Measurements from ENCODE around the gene CENPV. TPM values are rescaled to one million over a fixed set of nuclear protein-coding genes. Genes with fewer than 3 reads are reported as not detected.

The CENPV gene
- total and polyA plus RNA-seq, 10 of the 15 experiments (the other 5 are each of a cell fraction or from before 2014, with no cell fraction given): 22.5 to 98.6 (median 80.8) TPM

GRCh38 chr17:16298140-16298662 lies 55.1 kb downstream of the CENPV start:
- ChIA-PET POLR2A (no interaction called here), CTCF (interaction anchor here (1.1 to 3.0 kb wide), 4 partner anchors 9 to 65 kb away, joined by 4 to 11 read pairs (median 7); no protein-coding TSS in a partner anchor), SMC1A (ENCODE audit: uncharacterized antibody, unreplicated experiment) (interaction anchor here (1.7 to 2.0 kb wide), 2 partner anchors 9 to 11 kb away, joined by 8 to 9 read pairs; no protein-coding TSS in a partner anchor), RAD21 (ENCODE audit: unreplicated experiment) (interaction anchor here (1.9 to 2.0 kb wide), 2 partner anchors 9 to 54 kb away, joined by 6 read pairs; partner anchors contain the start of gene CENPV)
- Histone ChIP-seq H3K27me3 (replicated peaks in 1 of 2; ENCODE audit: control insufficient read depth in 2 of 2, insufficient read depth in 2 of 2, low read length in 1 of 2) (no peaks in the 10 kb centered on the region), H3K4me3 (no peak overlapping the region), H3K4me1 (ENCODE audit: control insufficient read depth, insufficient read depth, low read length) (no peaks in the 10 kb centered on the region), H4K20me1 (ENCODE audit: control insufficient read depth, insufficient read depth) (no peaks in the 10 kb centered on the region), H3K9ac (ENCODE audit: control insufficient read depth, insufficient read depth, low read length) (no peak overlapping the region), H3K27ac (ENCODE audit: control insufficient read depth, insufficient read depth) (no peak overlapping the region), H2AFZ (ENCODE audit: control insufficient read depth, low read depth, low read length) (no peak overlapping the region), H3K79me2 (ENCODE audit: control insufficient read depth, insufficient read depth, low read length) (no peaks in the 10 kb centered on the region), H3K36me3 (ENCODE audit: control insufficient read depth in 2 of 2, insufficient read depth in 2 of 2, low read length in 1 of 2) (no peaks in the 10 kb centered on the region; a peak in 1 of 4 replicates), H3K9me3 (replicated peaks; ENCODE audit: control insufficient read depth, insufficient read depth, low read length) (no peaks in the 10 kb centered on the region), H3K4me2 (ENCODE audit: control insufficient read depth, insufficient read depth) (no peak overlapping the region)
- in situ Hi-C loops (cut with MboI): no loop called here
- BruUV-seq (replicated peaks): no TSS peak
- WGBS (ENCODE audit: insufficient coverage, insufficient replicate concordance, low lambda C conversion rate, missing lambda C conversion rate): 100% methylated on average over 1 of the region's 1 CpG
- FAIRE-seq: no peak
- intact Hi-C loops (cut with micrococcal nuclease; ENCODE audit: unreplicated experiment): no loop called here
- DNase-seq (ENCODE audit: low read depth, low spot score): no peak
- ATAC-seq: no peak
- no peak for TF ChIP-seq TCF3 (IDR thresholded peaks at IDR 0.05; ENCODE audit: borderline replicate concordance, insufficient read depth, low read depth, low read length)
- TF ChIP-seq ELK1 (IDR thresholded peaks at IDR 0.05; ENCODE audit: low read depth, low read length): no peak
- TF ChIP-seq SPI1 (IDR thresholded peaks at IDR 0.05; ENCODE audit: borderline replicate concordance, insufficient read depth, low read depth, low read length): no peak
- TF ChIP-seq PAX5 (IDR thresholded peaks at IDR 0.05; ENCODE audit: borderline replicate concordance, low read depth, low read length): no peak
- TF ChIP-seq ZNF207 (IDR thresholded peaks at IDR 0.05; ENCODE audit: borderline replicate concordance): no peak
- no peak for TF ChIP-seq YY1 (IDR thresholded peaks at IDR 0.05; ENCODE audit: low read depth, low read length)
- TF ChIP-seq WRNIP1 (IDR thresholded peaks at IDR 0.05; ENCODE audit: borderline replicate concordance, low read depth, low read length): no peak
- no peak for TF ChIP-seq CEBPZ (IDR thresholded peaks at IDR 0.05; ENCODE audit: low read depth, low read length)
- no peak for TF ChIP-seq TCF7 (IDR thresholded peaks at IDR 0.05; ENCODE audit: borderline replicate concordance)
- TF ChIP-seq ATF2 (IDR thresholded peaks at IDR 0.05; ENCODE audit: low read length): no peak
- no peak for TF ChIP-seq JUNB (IDR thresholded peaks at IDR 0.05)
- no peak for TF ChIP-seq SMARCA5 (IDR thresholded peaks at IDR 0.05)
- TF ChIP-seq SKIL (IDR thresholded peaks at IDR 0.05; ENCODE audit: low read depth, poor library complexity, severe bottlenecking): no peak
- TF ChIP-seq PBX3 (IDR thresholded peaks at IDR 0.05; ENCODE audit: insufficient replicate concordance, low read depth, low read length): no peak
- TF ChIP-seq ZNF217 (IDR thresholded peaks at IDR 0.05): no peak
